NCI-H2107 treated with DMSO at 0.1 percent for 48 hours (cell line): Measurements from ENCODE around the gene BEST4.
"Not testable (repeated sequence)": the region's sequence is repeated elsewhere in the genome, so short reads cannot be mapped to it uniquely, and the experiment has no call there.

Experiments used
- DNase-seq: peaks from one replicate; lab custom pipeline; 2025; ENCODE audit not compliant: unreplicated experiment; lab: John Stamatoyannopoulos, UW

Gene BEST4

DNA sequence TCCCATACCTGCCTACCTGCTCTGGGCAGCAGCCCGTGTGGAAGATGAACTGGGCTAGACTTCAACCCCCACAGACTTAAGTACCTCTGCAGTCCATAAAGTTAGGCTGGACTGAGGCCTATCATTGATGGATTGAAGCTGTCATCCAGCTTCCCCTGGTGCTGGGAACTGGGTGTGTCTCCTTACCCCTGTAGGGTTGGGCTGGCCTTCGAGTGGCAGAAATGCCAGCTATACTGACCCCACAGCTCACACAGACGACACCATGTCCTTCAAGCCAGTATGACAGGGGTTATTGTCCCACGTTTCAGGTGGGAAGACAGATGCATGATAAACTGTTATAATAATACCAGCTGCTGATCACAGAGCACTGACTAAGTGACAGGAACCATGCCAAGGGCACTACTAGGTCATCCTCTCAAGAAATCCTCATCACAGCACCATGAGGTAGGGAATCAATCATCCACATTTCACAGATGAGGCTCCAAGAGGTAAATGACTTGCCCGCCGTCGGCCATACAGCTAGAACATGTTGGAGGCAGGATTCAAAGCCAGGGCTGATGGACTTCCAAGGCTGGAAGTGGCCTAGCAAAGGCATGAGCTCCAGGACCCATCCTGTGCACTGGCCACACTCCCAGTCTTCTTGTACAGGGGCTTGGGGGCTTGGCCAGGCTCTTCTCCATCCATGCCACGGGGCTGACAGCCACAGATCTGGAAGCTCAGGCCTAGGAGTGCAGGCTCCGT is at the start of gene BEST4:
TSS of gene BEST4 (minus strand) at position 51 of the 741 bp plus-strand sequence. CDS start 465 bp downstream, outside the sequence.
- DNase-seq: no peak

DNA sequence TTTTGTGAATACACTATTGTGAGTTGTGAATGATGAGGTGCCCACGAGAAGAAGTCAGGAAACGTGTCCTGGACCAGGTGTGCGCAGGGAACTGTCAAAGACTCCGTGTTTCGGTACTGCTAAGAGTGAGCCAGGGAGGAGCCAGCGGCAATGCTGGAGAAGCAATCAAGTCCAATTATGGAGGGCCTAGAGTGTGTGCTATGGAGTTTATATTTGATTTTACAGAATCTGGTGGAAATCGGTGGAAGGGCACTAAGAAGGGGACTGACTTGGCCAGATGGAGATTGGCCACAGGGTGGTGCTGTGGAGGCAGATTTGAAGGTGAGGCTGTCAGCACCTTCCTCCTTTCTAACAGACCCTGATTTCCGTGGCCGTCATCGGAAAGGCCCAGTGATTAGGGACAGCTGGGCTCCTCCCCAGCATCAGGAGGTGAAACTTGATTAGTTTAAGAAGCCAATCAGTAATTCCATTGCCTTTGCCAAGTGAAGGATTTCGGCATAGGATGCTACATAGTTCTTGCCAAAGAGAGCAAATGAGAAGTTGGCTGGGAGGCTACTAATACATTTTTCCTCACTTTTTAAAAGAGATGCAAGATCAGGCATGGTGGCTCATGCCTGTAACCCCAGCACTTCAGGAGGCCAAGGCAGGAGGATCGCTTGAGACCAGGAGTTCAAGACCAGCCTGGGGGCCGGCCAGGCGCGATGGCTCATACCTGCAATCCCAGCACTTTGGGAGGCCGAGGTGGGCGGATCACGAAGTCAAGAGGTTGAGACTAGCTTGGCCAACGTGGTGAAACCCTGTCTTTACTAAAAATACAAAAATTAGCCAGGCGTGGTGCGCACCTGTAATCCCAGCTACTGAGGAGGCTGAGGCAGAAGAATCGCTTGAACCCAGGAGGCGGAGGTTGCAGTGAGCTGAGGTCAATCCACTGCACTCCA is 48.0 kb upstream of the BEST4 start:
- DNase-seq: peak; percentile 56

- DNase-seq: no peak
Measured at GRCh38 chr1:44834328-44834727, 46.4 kb upstream of the BEST4 start.

- DNase-seq: no peak
Measured at GRCh38 chr1:44832056-44832705, 44.2 kb upstream of the BEST4 start.

GRCh38 chr1:44831516-44831915 is 43.5 kb upstream of the BEST4 start:
- no peak for DNase-seq

DNA sequence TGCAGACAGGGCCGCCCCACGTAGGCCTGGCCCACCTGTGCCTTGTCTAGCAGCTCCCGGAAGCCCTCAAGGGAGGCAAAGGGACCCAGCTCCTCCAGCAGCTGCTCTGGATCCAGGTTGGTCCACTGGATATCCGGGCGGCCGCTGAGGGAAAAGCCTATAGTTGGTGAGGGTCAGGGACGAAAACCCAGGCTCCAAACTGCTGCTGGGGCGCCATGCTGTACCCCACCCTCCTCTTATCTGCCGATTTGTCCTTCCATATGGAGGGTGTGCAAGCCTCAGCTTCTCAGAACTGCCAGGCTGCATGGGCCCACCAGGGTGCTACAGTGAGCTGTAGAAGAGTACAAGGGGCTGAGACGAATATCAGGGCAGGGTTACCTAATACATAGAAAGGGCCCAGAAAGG is 42.9 kb upstream of the BEST4 start:
- no peak for DNase-seq

- no peak for DNase-seq
Measured at GRCh38 chr1:44829506-44830384, 41.8 kb upstream of the BEST4 start.

DNA sequence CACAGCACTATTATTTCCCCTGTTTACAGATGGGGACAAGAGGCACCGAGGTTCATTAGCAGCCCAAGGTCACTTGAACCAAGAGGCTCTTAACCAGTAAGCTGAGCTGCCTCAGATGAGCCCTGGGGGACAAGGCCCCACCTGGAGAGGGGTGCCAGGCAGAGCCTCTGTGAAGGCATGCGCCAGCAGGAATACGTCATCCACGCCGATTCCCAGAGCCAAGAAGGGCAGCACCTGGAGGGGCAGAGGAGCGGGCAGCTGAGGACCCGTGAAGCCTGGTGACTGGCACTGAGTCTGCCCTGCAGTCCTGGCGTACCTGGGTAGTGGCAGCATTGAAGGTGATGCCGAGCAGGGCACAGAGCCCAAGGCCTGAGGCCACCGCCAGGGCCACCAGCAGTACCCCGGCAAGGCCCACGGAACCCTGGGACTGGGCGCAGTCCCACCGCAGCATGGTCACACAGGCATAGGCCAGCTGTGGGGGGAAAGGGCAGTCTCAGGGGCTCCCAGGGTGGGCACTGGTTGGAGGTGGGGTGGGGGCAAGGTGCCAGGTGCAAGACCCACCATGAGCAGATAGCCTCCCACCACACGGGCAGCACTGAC is 41.0 kb upstream of the BEST4 start:
- DNase-seq: no peak

DNA sequence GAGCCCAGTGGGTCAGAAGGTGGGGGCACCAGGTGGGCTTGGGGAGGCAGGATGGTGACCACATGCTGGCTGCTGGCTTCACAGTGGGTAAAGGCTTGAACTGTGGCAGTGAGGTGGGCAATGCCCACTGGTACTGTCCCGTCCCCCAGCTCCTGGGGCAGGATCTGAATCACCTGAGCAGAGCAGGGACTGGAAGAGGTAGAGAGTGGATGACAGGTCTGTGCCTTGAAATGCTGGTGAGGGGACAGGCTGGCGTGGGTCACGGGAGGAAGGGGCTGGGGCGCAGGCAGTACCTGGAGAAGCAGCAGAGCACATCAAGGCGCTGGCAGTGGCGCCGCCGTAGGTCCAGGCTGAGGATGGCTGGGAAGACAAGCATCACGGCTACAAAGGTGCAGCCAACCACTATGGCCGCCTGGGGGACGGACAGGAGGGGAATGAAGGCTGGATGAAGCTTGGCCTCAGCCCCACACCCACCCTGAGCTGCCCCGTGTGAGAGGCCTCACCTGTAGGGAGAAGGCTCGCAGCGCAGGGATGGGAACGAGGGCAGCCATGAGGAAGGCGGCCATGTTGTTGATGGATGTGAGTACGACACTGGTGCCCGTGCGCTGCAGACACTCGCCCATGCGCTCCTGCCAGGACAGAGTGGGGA is 40.2 kb upstream of the BEST4 start:
- no peak for DNase-seq

GRCh38 chr1:44827197-44828002 is 39.4 kb upstream of the BEST4 start:
- no peak for DNase-seq

- DNase-seq: no peak
Measured at GRCh38 chr1:44826375-44827196, 38.6 kb upstream of the BEST4 start.

DNA sequence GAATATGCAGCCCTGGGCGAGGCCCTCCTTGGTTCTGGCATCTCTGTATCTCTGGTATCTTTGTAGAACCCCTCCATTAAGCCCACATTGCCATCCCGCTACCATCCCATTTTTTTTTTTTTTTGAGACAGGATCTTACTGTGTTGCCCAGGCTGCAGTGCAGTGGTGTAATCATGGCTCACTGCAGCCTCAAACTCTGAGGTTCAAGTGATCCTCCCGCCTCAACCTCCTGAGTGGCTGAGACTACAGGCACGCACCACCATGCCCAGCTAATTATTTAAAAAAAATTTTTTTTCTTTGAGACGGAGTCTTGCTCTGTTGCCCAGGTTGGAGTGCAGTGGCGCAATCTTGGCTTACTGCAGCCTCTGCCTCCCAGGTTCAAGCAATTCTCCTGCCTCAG is 36.4 kb upstream of the BEST4 start:
- DNase-seq: not testable (repeated sequence)

DNA sequence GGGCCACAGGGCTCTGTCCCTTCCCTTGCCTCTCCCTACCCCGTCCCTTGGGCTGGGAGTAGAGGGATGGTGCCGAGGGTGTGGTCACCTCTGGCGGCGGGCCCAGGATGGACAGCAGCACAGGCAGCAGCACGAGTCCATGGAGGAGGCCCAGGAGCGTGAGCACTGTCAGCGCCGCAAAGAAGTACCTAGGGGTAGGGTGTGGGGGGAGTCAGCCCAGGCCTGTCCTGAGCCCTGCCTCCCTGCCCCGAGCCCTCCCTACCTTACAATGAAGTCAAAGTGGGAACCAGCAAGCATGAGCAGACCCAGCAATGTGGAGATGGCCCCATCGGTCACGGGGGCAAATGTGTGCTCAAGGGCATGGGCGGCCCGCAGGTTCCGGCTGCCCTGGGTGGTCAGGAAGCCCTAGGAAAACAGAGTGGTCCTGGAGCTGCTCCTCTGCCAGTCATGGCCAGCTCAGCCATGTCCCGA is 35.0 kb upstream of the BEST4 start:
- DNase-seq: no peak

DNA sequence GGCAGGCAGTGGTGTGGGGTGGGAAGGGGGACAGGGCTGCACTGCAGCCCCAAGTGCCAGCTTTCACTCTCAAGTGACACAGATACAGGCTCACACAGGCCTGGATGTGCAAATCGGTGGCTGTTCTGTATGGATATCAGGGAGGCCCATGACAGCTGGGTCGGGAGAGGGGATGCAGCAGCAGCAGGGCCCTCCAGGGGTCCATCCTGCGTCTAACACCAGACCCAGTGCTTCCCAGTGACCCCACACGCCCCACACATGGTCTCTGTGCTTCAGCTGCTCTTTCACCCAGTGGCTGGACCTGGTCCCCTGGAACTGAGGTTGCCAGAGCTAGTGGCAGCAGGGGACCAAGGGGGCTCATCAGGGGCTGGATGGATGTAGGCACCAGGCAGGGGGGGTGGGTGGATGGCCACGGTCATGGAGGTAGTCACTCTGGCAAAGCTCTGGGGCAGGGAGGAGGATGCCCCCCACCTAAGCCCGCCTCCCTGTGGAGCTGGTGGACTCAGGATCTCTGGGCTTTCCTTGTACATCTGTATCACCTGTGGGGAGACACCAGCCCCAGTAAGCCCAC is 34.2 kb upstream of the BEST4 start:
- DNase-seq: no peak

DNA sequence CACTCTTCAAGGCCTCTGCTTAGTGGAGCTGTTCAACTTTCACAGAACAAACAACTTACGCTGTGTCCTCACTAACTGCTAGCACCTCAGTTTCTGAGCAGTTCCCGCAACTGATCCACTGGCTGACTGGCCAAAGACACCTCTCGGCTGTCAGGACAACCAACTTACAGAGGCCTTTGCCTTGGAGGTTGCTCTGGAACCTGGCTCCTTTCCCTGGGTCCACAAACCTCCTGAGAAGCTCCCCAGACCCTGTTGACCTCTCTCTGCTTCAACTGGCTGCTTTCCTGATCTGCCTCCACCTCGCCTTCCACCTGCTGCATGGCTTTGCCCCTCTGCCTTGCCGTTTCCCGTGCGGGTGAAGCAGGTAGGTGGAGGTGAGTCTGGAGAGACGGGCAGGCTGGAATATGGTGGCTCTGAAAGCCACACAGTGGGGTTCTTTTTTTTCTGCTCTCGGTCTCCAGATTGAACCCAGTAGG is 33.3 kb upstream of the BEST4 start:
- no peak for DNase-seq

GRCh38 chr1:44820328-44821239 is 32.6 kb upstream of the BEST4 start:
- DNase-seq: no peak
